Esophagus squamous epithelium (tissue), 5 donors: ENCODE measurements around the gene RIMBP2. TPM values are rescaled to one million over a fixed set of nuclear protein-coding genes. Genes with fewer than 3 reads are reported as not detected.

Experiments
- DNase-seq: peaks from one replicate; lab custom pipeline; 2025; lab: John Stamatoyannopoulos, UW
- H3K27ac ChIP-seq, 4 donors: fragments of 200-600 bp; sonication (generic); one replicate each; pipeline ENCODE4 v1.5.1; 2016 to 2019; ENCODE audit warnings: mild to moderate bottlenecking in 1 of 4
- H3K27me3 ChIP-seq, 4 donors: fragments of 200-600 bp; sonication (generic); 1 replicate in 3 of 4; 2 replicates in 1 of 4; pipeline versions ENCODE4 v1.5.1 to v1.6.0; 2017 to 2021; ENCODE audit warnings: antibody characterized with exemption in 1 of 4
- H3K36me3 ChIP-seq, 3 donors: fragments of 200-600 bp; sonication (generic); one replicate each; pipeline ENCODE4 v1.5.1; 2016 to 2019
- H3K4me1 ChIP-seq, 3 donors: fragments of 200-600 bp; sonication (generic); one replicate each; pipeline ENCODE4 v1.5.1; 2017 to 2019
- H3K4me3 ChIP-seq, 4 donors: fragments of 200-600 bp; sonication (generic); 1 replicate in 3 of 4; 2 replicates in 1 of 4; pipeline ENCODE4 v1.5.1; 2016 to 2019; ENCODE audit warnings: mild to moderate bottlenecking in 2 of 4, moderate library complexity in 1 of 4
- H3K9me3 ChIP-seq, 3 donors: fragments of 200-600 bp; sonication (generic); one replicate each; pipeline ENCODE4 v1.5.1; 2016 to 2019
- CTCF ChIP-seq, 6 experiments: fragments of 450-650 bp in 4 of 6; fragments of 200-600 bp in 2 of 6; sonication (generic) in 2 of 6; IDR thresholded peaks; one replicate each; pipeline ENCODE4 v1.5.1; 2016 to 2019; ENCODE audit warnings: antibody characterized with exemption in 6 of 6, mild to moderate bottlenecking in 4 of 6, moderate library complexity in 4 of 6
- POLR2A ChIP-seq, 4 donors: fragments of 450-650 bp; IDR thresholded peaks; one replicate each; pipeline ENCODE4 v1.6.1; 2017; ENCODE audit warnings: antibody characterized with exemption in 4 of 4, mild to moderate bottlenecking in 4 of 4, moderate library complexity in 3 of 4
- WGBS, 2 donors: methylation state at CpG; one replicate each; pipeline ENCODE4 v1.1.5; 2018; 5-methylcytosine and 5-hydroxymethylcytosine counted together
- intact Hi-C: fragments of 100-400 bp; cut with DNase I; formaldehyde crosslinking; loops from one replicate; pipeline ENCODE4 v1.15.0; 2022
- total RNA-seq, 4 donors: library from RNA; depleted of rRNA; stranded (reverse); fragments of >200 nt; gene quantifications; one replicate each; pipeline ENCODE4 v1.1.0, GENCODE V29; 2016
- donor health status: DM: yes; HTN: yes; CAD: no.

The RIMBP2 gene
- total RNA-seq, 4 donors from 2014 or later: 0.08 to 0.76 (median 0.46) TPM

DNA sequence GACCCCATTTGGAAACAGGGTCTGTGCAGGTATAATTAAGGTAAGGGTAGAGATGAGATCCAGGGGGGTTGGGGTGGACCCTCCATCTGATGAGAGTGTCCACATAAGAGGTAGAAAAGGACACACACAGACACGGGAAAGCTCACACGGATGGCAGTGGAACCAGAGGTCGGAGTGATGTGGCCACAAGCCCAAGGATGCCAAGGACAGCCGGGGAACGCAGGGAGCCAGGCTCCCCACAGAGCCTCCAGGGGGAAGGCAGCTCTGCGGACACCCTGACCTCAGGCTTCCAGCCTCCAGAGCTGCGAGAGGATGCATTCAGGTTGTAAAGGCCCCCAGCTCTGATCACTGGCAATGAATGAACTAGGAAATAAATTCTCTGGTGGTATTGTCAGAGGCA, 33.0 kb downstream of the RIMBP2 start:
- H3K27ac ChIP-seq: no peak overlapping the region
- no peak overlapping the region for H3K4me3 ChIP-seq
- peaks cover 0 to 23% (median 0%) of the 10 kb centered on the region in 4 donors for H3K27me3 ChIP-seq
- no peak for DNase-seq
- WGBS, 2 donors: 70 to 79% methylated on average over 7 of the region's 7 CpGs
- H3K36me3 ChIP-seq: no peaks in the 10 kb centered on the region
- intact Hi-C loops: no loop called here
- no peaks in the 10 kb centered on the region for H3K9me3 ChIP-seq
- TF ChIP-seq POLR2A (IDR thresholded peaks at IDR 0.05) (no peak), CTCF (IDR thresholded peaks at IDR 0.05) (no peak)
- H3K4me1 ChIP-seq: no peaks in the 10 kb centered on the region

- TF ChIP-seq CTCF (IDR thresholded peaks at IDR 0.05) (no peak), POLR2A (IDR thresholded peaks at IDR 0.05) (no peak)
- 80 to 85% methylated on average over 6 to 10 of the region's 15 CpGs for WGBS, 2 donors
- H3K27ac ChIP-seq: no peak overlapping the region
- H3K36me3 ChIP-seq: no peaks in the 10 kb centered on the region
- H3K4me1 ChIP-seq: no peaks in the 10 kb centered on the region
- H3K27me3 ChIP-seq: peaks cover 0 to 11% (median 0%) of the 10 kb centered on the region in 4 donors
- intact Hi-C loops: no loop called here
- H3K4me3 ChIP-seq: no peak overlapping the region
- no peak for DNase-seq
- H3K9me3 ChIP-seq: no peaks in the 10 kb centered on the region
Measured at GRCh38 chr12:130680451-130680990, 35.6 kb downstream of the RIMBP2 start.

GRCh38 chr12:130677957-130678558, 38.0 kb downstream of the RIMBP2 start:
- 37 to 78% methylated on average over 7 to 17 of the region's 23 CpGs for WGBS, 2 donors
- Histone ChIP-seq H3K9me3 (no peaks in the 10 kb centered on the region), H3K27ac (no peak overlapping the region), H3K27me3 (peaks cover 0 to 5% (median 0%) of the 10 kb centered on the region in 4 donors), H3K4me3 (no peak overlapping the region), H3K4me1 (no peaks in the 10 kb centered on the region), H3K36me3 (no peaks in the 10 kb centered on the region)
- TF ChIP-seq POLR2A (IDR thresholded peaks at IDR 0.05) (no peak), CTCF (IDR thresholded peaks at IDR 0.05) (no peak)
- intact Hi-C loops: no loop called here
- no peak for DNase-seq

GRCh38 chr12:130675791-130676190, 40.3 kb downstream of the RIMBP2 start:
- intact Hi-C loops: no loop called here
- Histone ChIP-seq H3K27ac (no peak overlapping the region), H3K4me3 (no peak overlapping the region), H3K9me3 (no peaks in the 10 kb centered on the region), H3K27me3 (peaks cover 0 to 5% (median 0%) of the 10 kb centered on the region in 4 donors), H3K36me3 (no peaks in the 10 kb centered on the region), H3K4me1 (no peaks in the 10 kb centered on the region)
- WGBS, 2 donors: 76 to 92% methylated on average over 8 to 15 of the region's 15 CpGs
- TF ChIP-seq CTCF (IDR thresholded peaks at IDR 0.05): no peak
- no peak for TF ChIP-seq POLR2A (IDR thresholded peaks at IDR 0.05)
- no peak for DNase-seq

GRCh38 chr12:130675121-130675520, 41.0 kb downstream of the RIMBP2 start:
- DNase-seq: no peak
- Histone ChIP-seq H3K27ac (no peak overlapping the region), H3K9me3 (no peaks in the 10 kb centered on the region), H3K4me1 (no peaks in the 10 kb centered on the region), H3K36me3 (no peaks in the 10 kb centered on the region), H3K27me3 (no peaks in the 10 kb centered on the region), H3K4me3 (no peak overlapping the region)
- WGBS, 2 donors: 85 to 94% methylated on average over 7 to 8 of the region's 16 CpGs
- TF ChIP-seq POLR2A (IDR thresholded peaks at IDR 0.05) (no peak), CTCF (IDR thresholded peaks at IDR 0.05) (no peak)
- intact Hi-C loops: no loop called here
